GM23338 (cell line): ENCODE results near the gene APH1B. TPM values are rescaled to one million over a fixed set of nuclear protein-coding genes. Genes with fewer than 3 reads are reported as not detected.

ENCODE experiments used
- ATAC-seq: fragments of 200-7000 bp; cut with Tn5 transposase; 3 replicates; pipeline ENCODE4 v1.9.1; 2020
- DNase-seq: peaks from one replicate; pipeline ENCODE4 v3.0.0-alpha.2; 2015; ENCODE audit warnings: low spot score
- H2AFZ ChIP-seq: fragments of 200-600 bp; sonication (generic); 2 replicates; pipeline ENCODE4 v1.8.0; 2016; ENCODE audit warnings: antibody characterized with exemption, mild to moderate bottlenecking, moderate library complexity
- H3F3A ChIP-seq: fragments of 200-600 bp; sonication (generic); replicated peaks from 2 replicates; pipeline ENCODE4 v1.8.0; 2017; ENCODE audit warnings: antibody characterized with exemption, mixed run types, low read depth
- H3K27ac ChIP-seq: fragments of 200-600 bp; sonication (generic); 2 replicates; pipeline ENCODE4 v1.6.1; 2016; ENCODE audit warnings: low read depth
- H3K27me3 ChIP-seq: fragments of 200-600 bp; sonication (generic); 2 replicates; pipeline ENCODE4 v1.8.0; 2016; ENCODE audit warnings: mild to moderate bottlenecking, mixed run types, moderate library complexity; ENCODE audit not compliant: insufficient read depth
- H3K36me3 ChIP-seq: fragments of 200-600 bp; sonication (generic); 2 replicates; pipeline ENCODE4 v1.8.0; 2016; ENCODE audit warnings: mild to moderate bottlenecking; ENCODE audit not compliant: insufficient read depth
- H3K4me1 ChIP-seq: fragments of 200-600 bp; sonication (generic); 2 replicates; pipeline ENCODE4 v1.8.0; 2016; ENCODE audit warnings: mild to moderate bottlenecking, moderate library complexity; ENCODE audit not compliant: insufficient read depth
- H3K4me2 ChIP-seq: fragments of 200-600 bp; sonication (generic); 2 replicates; pipeline ENCODE4 v1.7.1; 2017; ENCODE audit warnings: mixed run types
- H3K4me3 ChIP-seq: fragments of 200-600 bp; sonication (generic); 2 replicates; pipeline ENCODE4 v1.6.1; 2016; ENCODE audit warnings: mixed run types
- H3K79me2 ChIP-seq: fragments of 200-600 bp; sonication (generic); replicated peaks from 2 replicates; pipeline ENCODE4 v1.8.0; 2017; ENCODE audit warnings: mild to moderate bottlenecking; ENCODE audit not compliant: insufficient read depth
- H3K9me2 ChIP-seq: fragments of 200-600 bp; sonication (generic); 2 replicates; pipeline ENCODE4 v1.8.0; 2017; ENCODE audit not compliant: insufficient read depth
- H4K20me1 ChIP-seq: fragments of 200-600 bp; sonication (generic); replicated peaks from 2 replicates; pipeline ENCODE4 v1.8.0; 2017; ENCODE audit warnings: mild to moderate bottlenecking; ENCODE audit not compliant: insufficient read depth
- H3K27ac Mint-ChIP-seq: 2 replicates; pipeline ENCODE4 v1.8.0; 2020; ENCODE audit warnings: inconsistent platforms, mild to moderate bottlenecking, moderate library complexity, mixed read lengths
- H3K27me3 Mint-ChIP-seq: 3 replicates; pipeline ENCODE4 v1.8.0; 2022; ENCODE audit warnings: low read depth, mild to moderate bottlenecking, moderate library complexity, mixed read lengths, inconsistent platforms; ENCODE audit not compliant: insufficient read depth, poor library complexity
- H3K36me3 Mint-ChIP-seq: 3 replicates; pipeline ENCODE4 v1.8.0; 2021; ENCODE audit warnings: low read depth, mild to moderate bottlenecking, inconsistent platforms, moderate library complexity, mixed read lengths
- H3K4me1 Mint-ChIP-seq: 3 replicates; pipeline ENCODE4 v1.8.0; 2020; ENCODE audit warnings: mild to moderate bottlenecking, inconsistent platforms, mixed read lengths
- H3K4me3 Mint-ChIP-seq: 3 replicates; pipeline ENCODE4 v1.8.0; 2021; ENCODE audit warnings: moderate library complexity, mild to moderate bottlenecking, inconsistent platforms, mixed read lengths
- H3K9me3 Mint-ChIP-seq: 3 replicates; pipeline ENCODE4 v1.8.0; 2020; ENCODE audit warnings: moderate library complexity, mild to moderate bottlenecking, inconsistent platforms, mixed read lengths
- CREB1 ChIP-seq: fragments of 250-450 bp; sonication (Bioruptor Pico); IDR thresholded peaks from 2 replicates; pipeline ENCODE4 v1.5.0; 2020; ENCODE audit warnings: low read depth, mild to moderate bottlenecking, moderate library complexity
- CTCF ChIP-seq, 2 experiments: fragments of 200-600 bp in 1 of 2; sonication (generic) in 1 of 2; conservative IDR thresholded peaks; 2 replicates each; pipeline versions ENCODE4 v1.5.1 to v1.6.1; 2016 to 2017; ENCODE audit warnings: antibody characterized with exemption in 2 of 2, low read depth in 2 of 2, mild to moderate bottlenecking in 2 of 2, moderate library complexity in 1 of 2
- ETS1 ChIP-seq: IDR thresholded peaks from 2 replicates; pipeline ENCODE4 v1.6.1; 2016; ENCODE audit warnings: antibody characterized with exemption
- EZH2 ChIP-seq: fragments of 200-600 bp; sonication (generic); IDR thresholded peaks from one replicate; pipeline ENCODE4 v1.8.0; 2017; ENCODE audit warnings: antibody characterized with exemption, mild to moderate bottlenecking, low read depth; ENCODE audit not compliant: unreplicated experiment
- EZH2phosphoT487 ChIP-seq: fragments of 200-600 bp; sonication (generic); IDR thresholded peaks from one replicate; pipeline ENCODE4 v1.8.1; 2018; ENCODE audit warnings: antibody characterized with exemption; ENCODE audit not compliant: unreplicated experiment
- JUNB ChIP-seq: IDR thresholded peaks from one replicate; pipeline ENCODE4 v1.6.1; 2016; ENCODE audit warnings: antibody characterized with exemption; ENCODE audit not compliant: unreplicated experiment
- NANOG ChIP-seq: IDR thresholded peaks from 2 replicates; pipeline ENCODE4 v1.6.1; 2016; ENCODE audit warnings: antibody characterized with exemption, borderline replicate concordance
- POLR2AphosphoS5 ChIP-seq: IDR thresholded peaks from 2 replicates; pipeline ENCODE4 v1.6.1; 2016; ENCODE audit warnings: antibody characterized with exemption, low read depth
- STAT1 ChIP-seq: IDR thresholded peaks from one replicate; pipeline ENCODE4 v1.6.1; 2016; ENCODE audit warnings: antibody characterized with exemption; ENCODE audit not compliant: unreplicated experiment
- ZNF114 ChIP-seq: fragments of 250-450 bp; sonication (Bioruptor Pico); IDR thresholded peaks from 2 replicates; pipeline ENCODE4 v1.5.0; 2020; ENCODE audit warnings: mild to moderate bottlenecking, moderate library complexity
- ZNF331 ChIP-seq: fragments of 250-450 bp; sonication (Bioruptor Pico); IDR thresholded peaks from 2 replicates; pipeline ENCODE4 v1.5.0; 2020; ENCODE audit warnings: low read depth, mild to moderate bottlenecking, moderate library complexity
- ZNF462 ChIP-seq: fragments of 250-450 bp; sonication (Bioruptor Pico); IDR thresholded peaks from 2 replicates; pipeline ENCODE4 v1.5.0; 2020; ENCODE audit warnings: mild to moderate bottlenecking, moderate library complexity
- polyA plus RNA-seq: library from polyadenylated mRNA; unstranded; fragments of >200 nt; fragmentation: Nextera tagmentation; extraction: Ambion mirVana; gene quantifications from 2 replicates; pipeline ENCODE4 v1.2.1, GENCODE V29; 2016
- total RNA-seq: library from RNA; depleted of rRNA; stranded (reverse); fragments of >200 nt; shearing (Covaris generic); gene quantifications from 2 replicates; pipeline ENCODE4 v1.2.3, GENCODE V29; 2014
- TF ChIP-seq, protein P1 (sequence below): IDR thresholded peaks from one replicate; pipeline ENCODE4 v1.6.1; 2018; ENCODE audit warnings: antibody characterized with exemption; ENCODE audit not compliant: unreplicated experiment

The APH1B gene
- total and polyA plus RNA-seq, 2 experiments from 2014 or later = 14.3 to 24.4 TPM

- Histone ChIP-seq H3K9me2 (0 out of 2 replicates have a peak, but pooled peaks cover 8% of the 10 kb centered on the region), H3F3A (no peaks in the 10 kb centered on the region), H3K4me1 (no peaks in the 10 kb centered on the region), H3K27ac (no peak overlapping the region), H3K79me2 (no peaks in the 10 kb centered on the region), H4K20me1 (no peaks in the 10 kb centered on the region), H3K36me3 (no peaks in the 10 kb centered on the region), H3K27me3 (no peaks in the 10 kb centered on the region), H3K4me2 (no peak overlapping the region), H2AFZ (no peak overlapping the region), H3K4me3 (no peak overlapping the region)
- Mint-ChIP-seq H3K27ac (no peak overlapping the region), H3K9me3 (no peaks in the 10 kb centered on the region), H3K4me1 (0 out of 3 replicates have a peak, but pooled peaks cover 2% of the 10 kb centered on the region), H3K4me3 (no peak overlapping the region), H3K27me3 (peaks cover 1% of the 10 kb centered on the region), H3K36me3 (no peaks in the 10 kb centered on the region)
- no peak for ATAC-seq
- TF ChIP-seq POLR2AphosphoS5 (no peak), ZNF331 (CRISPR knock-in tag) (no peak), ZNF462 (no peak), STAT1 (no peak), ETS1 (no peak), EZH2phosphoT487 (no peak), CTCF (conservative IDR thresholded peaks at IDR 0.05; ENCODE audit: low read depth in 2 of 2) (no peak), JUNB (no peak), ZNF114 (CRISPR knock-in tag) (no peak), EZH2 (no peak), NANOG (no peak), CREB1 (CRISPR knock-in tag) (no peak)
- TF ChIP-seq, protein P1, sequence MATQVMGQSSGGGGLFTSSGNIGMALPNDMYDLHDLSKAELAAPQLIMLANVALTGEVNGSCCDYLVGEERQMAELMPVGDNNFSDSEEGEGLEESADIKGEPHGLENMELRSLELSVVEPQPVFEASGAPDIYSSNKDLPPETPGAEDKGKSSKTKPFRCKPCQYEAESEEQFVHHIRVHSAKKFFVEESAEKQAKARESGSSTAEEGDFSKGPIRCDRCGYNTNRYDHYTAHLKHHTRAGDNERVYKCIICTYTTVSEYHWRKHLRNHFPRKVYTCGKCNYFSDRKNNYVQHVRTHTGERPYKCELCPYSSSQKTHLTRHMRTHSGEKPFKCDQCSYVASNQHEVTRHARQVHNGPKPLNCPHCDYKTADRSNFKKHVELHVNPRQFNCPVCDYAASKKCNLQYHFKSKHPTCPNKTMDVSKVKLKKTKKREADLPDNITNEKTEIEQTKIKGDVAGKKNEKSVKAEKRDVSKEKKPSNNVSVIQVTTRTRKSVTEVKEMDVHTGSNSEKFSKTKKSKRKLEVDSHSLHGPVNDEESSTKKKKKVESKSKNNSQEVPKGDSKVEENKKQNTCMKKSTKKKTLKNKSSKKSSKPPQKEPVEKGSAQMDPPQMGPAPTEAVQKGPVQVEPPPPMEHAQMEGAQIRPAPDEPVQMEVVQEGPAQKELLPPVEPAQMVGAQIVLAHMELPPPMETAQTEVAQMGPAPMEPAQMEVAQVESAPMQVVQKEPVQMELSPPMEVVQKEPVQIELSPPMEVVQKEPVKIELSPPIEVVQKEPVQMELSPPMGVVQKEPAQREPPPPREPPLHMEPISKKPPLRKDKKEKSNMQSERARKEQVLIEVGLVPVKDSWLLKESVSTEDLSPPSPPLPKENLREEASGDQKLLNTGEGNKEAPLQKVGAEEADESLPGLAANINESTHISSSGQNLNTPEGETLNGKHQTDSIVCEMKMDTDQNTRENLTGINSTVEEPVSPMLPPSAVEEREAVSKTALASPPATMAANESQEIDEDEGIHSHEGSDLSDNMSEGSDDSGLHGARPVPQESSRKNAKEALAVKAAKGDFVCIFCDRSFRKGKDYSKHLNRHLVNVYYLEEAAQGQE = no peak
- no peak for DNase-seq
Measured at GRCh38 chr15:63329567-63330350, 52.4 kb downstream of the APH1B start.
